K562 (cell line): ENCODE measurements around the gene SLC25A26. TPM values are rescaled to one million over a fixed set of nuclear protein-coding genes. Genes with fewer than 3 reads are reported as not detected.

Source experiments
- ARNT ChIP-seq, 2 experiments: fragments of 450-650 bp; IDR thresholded peaks; 2 replicates each; pipeline ENCODE4 v1.6.1; 2016; ENCODE audit warnings: mild to moderate bottlenecking in 1 of 2
- ATF4 ChIP-seq: fragments of 450-650 bp; formaldehyde crosslinking; IDR thresholded peaks from 2 replicates; pipeline ENCODE4 v1.4.0; 2022; ENCODE audit warnings: mild to moderate bottlenecking, moderate library complexity
- BHLHE40 ChIP-seq: IDR thresholded peaks from 2 replicates; pipeline ENCODE4 v1.6.1; 2011; ENCODE audit warnings: low read length, improper control_type of control experiment
- CREB5 ChIP-seq: fragments of 250-450 bp; sonication (Bioruptor Pico); IDR thresholded peaks from 2 replicates; pipeline ENCODE4 v1.5.0; 2020; ENCODE audit warnings: mild to moderate bottlenecking
- CREM ChIP-seq: IDR thresholded peaks from 2 replicates; pipeline ENCODE4 v1.6.1; 2014; ENCODE audit warnings: antibody characterized with exemption, low read depth
- DIDO1 ChIP-seq: fragments of 450-650 bp; IDR thresholded peaks from 2 replicates; pipeline ENCODE4 v1.6.1; 2016; ENCODE audit warnings: low read depth, missing biosample characterization, missing genetic modification characterization
- FOSL1 ChIP-seq: fragments of 200-800 bp; sonication (Bioruptor generic); conservative IDR thresholded peaks from 2 replicates; pipeline ENCODE4 v1.6.1; 2016; ENCODE audit warnings: missing genetic modification characterization, missing compliant biosample characterization
- IRF9 ChIP-seq: fragments of 450-650 bp; IDR thresholded peaks from 2 replicates; pipeline ENCODE4 v1.6.1; 2016; ENCODE audit warnings: missing biosample characterization, missing genetic modification characterization
- JUND ChIP-seq, 2 experiments: IDR thresholded peaks; 2 replicates in 1 of 2; 3 replicates in 1 of 2; pipeline ENCODE4 v1.6.1; 2011; ENCODE audit warnings: borderline replicate concordance in 2 of 2, low read depth in 2 of 2, low read length in 2 of 2, improper control_type of control experiment in 1 of 2, missing biosample characterization in 1 of 2, missing genetic modification characterization in 1 of 2, missing genetic modification reagents in 1 of 2
- KAT8 ChIP-seq: fragments of 450-650 bp; IDR thresholded peaks from 2 replicates; pipeline ENCODE4 v1.6.1; 2016; ENCODE audit warnings: low read depth, mild to moderate bottlenecking
- MXI1 ChIP-seq: IDR thresholded peaks from 2 replicates; pipeline ENCODE4 v1.6.1; 2011; ENCODE audit warnings: low read depth, mild to moderate bottlenecking, improper control_type of control experiment, low read length
- NBN ChIP-seq: fragments of 450-650 bp; IDR thresholded peaks from 2 replicates; pipeline ENCODE4 v1.6.1; 2016; ENCODE audit warnings: low read depth, mild to moderate bottlenecking
- NR2C1 ChIP-seq, 2 experiments: fragments of 450-650 bp; IDR thresholded peaks; 2 replicates each; pipeline ENCODE4 v1.6.1; 2017; ENCODE audit warnings: mild to moderate bottlenecking in 2 of 2, antibody characterized with exemption in 1 of 2, inconsistent platforms in 1 of 2, missing compliant biosample characterization in 1 of 2, missing genetic modification characterization in 1 of 2
- NRF1 ChIP-seq, 2 experiments: fragments of 450-650 bp; IDR thresholded peaks in 1 of 2; conservative IDR thresholded peaks in 1 of 2; 2 replicates each; pipeline ENCODE4 v1.6.1; 2014; ENCODE audit warnings: mild to moderate bottlenecking in 2 of 2
- PHB2 ChIP-seq: fragments of 450-650 bp; IDR thresholded peaks from 2 replicates; pipeline ENCODE4 v1.6.1; 2017; ENCODE audit warnings: low read depth
- PPARD ChIP-seq: fragments of 250-450 bp; sonication (Bioruptor Pico); IDR thresholded peaks from 2 replicates; pipeline ENCODE4 v1.8.0; 2022; ENCODE audit warnings: inconsistent platforms, mild to moderate bottlenecking, moderate library complexity
- PTTG1 ChIP-seq: fragments of 450-650 bp; IDR thresholded peaks from 2 replicates; pipeline ENCODE4 v1.6.1; 2016; ENCODE audit warnings: low read depth, mild to moderate bottlenecking, missing genetic modification characterization, missing compliant biosample characterization
- RCOR1 ChIP-seq, 2 experiments: IDR thresholded peaks; 2 replicates each; pipeline ENCODE4 v1.6.1; 2012; ENCODE audit warnings: low read depth in 2 of 2, low read length in 2 of 2, borderline replicate concordance in 1 of 2, improper control_type of control experiment in 1 of 2
- SIN3B ChIP-seq: fragments of 450-650 bp; IDR thresholded peaks from 2 replicates; pipeline ENCODE4 v1.6.1; 2017; ENCODE audit warnings: low read depth, mild to moderate bottlenecking, moderate library complexity
- SUPT5H ChIP-seq: fragments of 450-650 bp; IDR thresholded peaks from 2 replicates; pipeline ENCODE4 v1.6.1; 2016
- TCF15 ChIP-seq: fragments of 250-450 bp; sonication (Bioruptor Pico); IDR thresholded peaks from 2 replicates; pipeline ENCODE4 v1.8.0; 2022; ENCODE audit warnings: moderate library complexity, mild to moderate bottlenecking, inconsistent platforms
- ZNF740 ChIP-seq, 3 experiments: fragments of 200-800 bp in 1 of 3; sonication (Bioruptor generic) in 1 of 3; sonication (generic) in 1 of 3; formaldehyde crosslinking in 1 of 3; IDR thresholded peaks; 2 replicates each; pipeline versions ENCODE4 v1.6.1 to v1.8.0; 2016 to 2022; ENCODE audit warnings: mild to moderate bottlenecking in 2 of 3, missing compliant biosample characterization in 2 of 3, missing genetic modification characterization in 2 of 3, missing genetic modification reagents in 1 of 3
- polyA plus RNA-seq, 8 experiments: library from polyadenylated mRNA; depleted of rRNA in 4 of 8; stranded (reverse) in 5 of 8; unstranded in 3 of 8; fragments of >200 nt; fragmentation: Nextera tagmentation in 2 of 8; fragmentation: Illumina TruSeq in 1 of 8; extraction: Ambion mirVana in 2 of 8; extraction: Trizol in 1 of 8; gene quantifications; 2 replicates each; pipeline versions ENCODE4 v1.2.1 to v1.2.3, GENCODE V29; 2011 to 2014; ENCODE audit warnings: inconsistent platforms in 1 of 8, missing spikeins in 1 of 8
- total RNA-seq, 7 experiments: library from RNA; depleted of rRNA in 6 of 7; stranded (reverse); fragments of >200 nt in 6 of 7; fragmentation: Illumina TruSeq in 2 of 7; extraction: Trizol in 2 of 7; gene quantifications; 2 replicates each; pipeline versions ENCODE4 v1.2.1 to v1.2.3, GENCODE V29; 2011 to 2021; ENCODE audit warnings: low replicate concordance in 1 of 7

Gene SLC25A26
- total and polyA plus RNA-seq, 9 of the 15 experiments (the other 6 are each of a cell fraction or from before 2014, with no cell fraction given) = 7.2 to 29.1 (median 12.6) TPM

GRCh38 chr3:66397745-66398144, 176.9 kb downstream of the SLC25A26 start (continued):
- TF ChIP-seq TCF15 (CRISPR knock-in tag) = no peak
- TF ChIP-seq DIDO1 = no peak
- TF ChIP-seq KAT8 = no peak
- peak; percentile 47; the same call in 1 of the 2 replicates for TF ChIP-seq CREM
- TF ChIP-seq NR2C1 (IDR thresholded peaks at IDR 0.05) = no peak
- TF ChIP-seq NR2C1 (tag; IDR thresholded peaks at IDR 0.05) = peak; percentile 21; the same call in 1 of the 2 replicates
- no peak for TF ChIP-seq PPARD
- peak in 1 of 2 experiments; percentile 11; a peak in 1 of 4 replicates for TF ChIP-seq NRF1 (conservative IDR thresholded peaks at IDR 0.05 in 1 of 2, IDR thresholded peaks at IDR 0.05 in 1 of 2)
- peak; percentile 81 for TF ChIP-seq ATF4 (CRISPR knock-in tag)
- no peak for TF ChIP-seq PHB2
- peak; percentile 30; the same call in 1 of the 2 replicates for TF ChIP-seq IRF9 (tag)
- no peak for TF ChIP-seq ZNF740 (CRISPR knock-in tag; IDR thresholded peaks at IDR 0.05)
- TF ChIP-seq ZNF740 (tag; IDR thresholded peaks at IDR 0.05) = no peak
- no peak for TF ChIP-seq PTTG1 (tag)
- no peak for TF ChIP-seq ARNT (IDR thresholded peaks at IDR 0.05)
- TF ChIP-seq RCOR1 (IDR thresholded peaks at IDR 0.05; ENCODE audit: borderline replicate concordance in 1 of 2, low read depth in 2 of 2, low read length in 2 of 2) = no peak
- TF ChIP-seq BHLHE40 = no peak
- TF ChIP-seq FOSL1 = 0 out of 2 replicates have a peak, but pooled peaks have one; percentile 41
- TF ChIP-seq CREB5 = no peak
- TF ChIP-seq NBN = no peak
- TF ChIP-seq JUND (IDR thresholded peaks at IDR 0.05; ENCODE audit: borderline replicate concordance, low read depth, low read length) = peak; percentile 69
- TF ChIP-seq JUND (tag; IDR thresholded peaks at IDR 0.05; ENCODE audit: borderline replicate concordance, low read depth, low read length) = peak; percentile 56; the same call in 1 of the 3 replicates
- TF ChIP-seq SUPT5H = no peak
- TF ChIP-seq MXI1 = no peak
- no peak for TF ChIP-seq SIN3B
